NCI-H526 (cell line): Measurements from ENCODE around the gene GRK7.
"Not testable (repeated sequence)": the region's sequence is repeated elsewhere in the genome, so short reads cannot be mapped to it uniquely, and the experiment has no call there.

Source experiments
- DNase-seq, 2 experiments: peaks; one replicate each; lab custom pipeline; 2025; lab: John Stamatoyannopoulos, UW

The GRK7 gene

GRCh38 chr3:141795276-141795675 lies 32.1 kb downstream of the GRK7 start:
- DNase-seq: no peak

- DNase-seq: no peak
Observed at GRCh38 chr3:141795741-141796080, 32.5 kb downstream of the GRK7 start.

- no peak for DNase-seq
Observed at GRCh38 chr3:141796081-141796888, 33.1 kb downstream of the GRK7 start.

- DNase-seq: no peak
Observed at GRCh38 chr3:141796889-141797781, 33.9 kb downstream of the GRK7 start.

- DNase-seq: no peak
Observed at GRCh38 chr3:141797819-141798447, 34.7 kb downstream of the GRK7 start.

- no peak for DNase-seq
Observed at GRCh38 chr3:141798448-141798845, 35.2 kb downstream of the GRK7 start.

GRCh38 chr3:141802316-141803077 lies 39.3 kb downstream of the GRK7 start:
- no peak for DNase-seq

GRCh38 chr3:141803538-141803937 lies 40.3 kb downstream of the GRK7 start:
- not testable (repeated sequence) for DNase-seq

- DNase-seq: no peak
Observed at GRCh38 chr3:141804447-141804777, 41.2 kb downstream of the GRK7 start.

GRCh38 chr3:141804778-141805639 lies 41.8 kb downstream of the GRK7 start:
- no peak for DNase-seq

GRCh38 chr3:141807277-141808033 lies 44.2 kb downstream of the GRK7 start:
- DNase-seq: peak in 1 of 2 experiments; percentile 11

GRCh38 chr3:141808586-141808985 lies 45.4 kb downstream of the GRK7 start:
- no peak for DNase-seq

- no peak for DNase-seq
Observed at GRCh38 chr3:141810161-141810560, 47.0 kb downstream of the GRK7 start.

- no peak for DNase-seq
Observed at GRCh38 chr3:141811348-141811747, 48.1 kb downstream of the GRK7 start.

- no peak for DNase-seq
Observed at GRCh38 chr3:141812084-141812483, 48.9 kb downstream of the GRK7 start.

GRCh38 chr3:141812586-141812985 lies 49.4 kb downstream of the GRK7 start:
- DNase-seq: no peak
